A673 (cell line): ENCODE measurements around the gene NES. TPM values are rescaled to one million over a fixed set of nuclear protein-coding genes. Genes with fewer than 3 reads are reported as not detected.

ENCODE experiments used
- BruUV-seq: library from RNA; stranded (reverse); fragments of 400-500 nt; replicated peaks from 2 replicates; lab custom pipeline; 2021; lab: Mats Ljungman, UMichigan
- CTCF ChIA-PET: fragments of 300-600 bp; sonication (Branson Sonifier 250); formaldehyde crosslinking; loops from one replicate; lab custom pipeline; 2022; ENCODE audit warnings: antibody characterized with exemption; lab: Charles Lee
- POLR2A ChIA-PET: fragments of 300-600 bp; sonication (Branson Sonifier 250); formaldehyde crosslinking; loops from one replicate; lab custom pipeline; 2022; ENCODE audit warnings: antibody characterized with exemption; ENCODE audit not compliant: low non-redundant PET; lab: Charles Lee
- DNase-seq: peaks from one replicate; pipeline ENCODE4 v3.0.0-alpha.2; 2015; ENCODE audit warnings: low spot score
- H3K27ac ChIP-seq: fragments of 200-600 bp; sonication (generic); 2 replicates; pipeline ENCODE4 v1.5.1; 2016; ENCODE audit warnings: mixed run types, low read depth, mild to moderate bottlenecking, mixed read lengths, antibody characterized with exemption, low read length; ENCODE audit not compliant: poor library complexity, severe bottlenecking
- H3K27me3 ChIP-seq: fragments of 200-600 bp; sonication (generic); replicated peaks from 2 replicates; pipeline ENCODE4 v1.6.1; 2017; ENCODE audit warnings: mixed run types, low read depth, mild to moderate bottlenecking, mixed read lengths, antibody characterized with exemption, low read length; ENCODE audit not compliant: insufficient read depth, poor library complexity
- H3K36me3 ChIP-seq: fragments of 200-600 bp; sonication (generic); 2 replicates; pipeline ENCODE4 v1.6.1; 2016; ENCODE audit warnings: mixed run types, mild to moderate bottlenecking, mixed read lengths, antibody characterized with exemption, low read length; ENCODE audit not compliant: insufficient read depth, poor library complexity, severe bottlenecking
- H3K4me1 ChIP-seq: fragments of 200-600 bp; sonication (generic); 2 replicates; pipeline ENCODE4 v1.6.1; 2017; ENCODE audit warnings: mixed run types, mild to moderate bottlenecking, mixed read lengths, antibody characterized with exemption, low read length; ENCODE audit not compliant: insufficient read depth, poor library complexity, severe bottlenecking
- H3K4me3 ChIP-seq: fragments of 200-600 bp; sonication (generic); 2 replicates; pipeline ENCODE4 v1.5.1; 2016; ENCODE audit warnings: low read depth, mixed run types, mild to moderate bottlenecking, mixed read lengths, low read length; ENCODE audit not compliant: poor library complexity, severe bottlenecking
- H3K9me3 ChIP-seq: fragments of 200-600 bp; sonication (generic); 2 replicates; pipeline ENCODE4 v1.6.1; 2016; ENCODE audit warnings: mixed run types, low read depth, mild to moderate bottlenecking, mixed read lengths, antibody characterized with exemption, low read length; ENCODE audit not compliant: poor library complexity, severe bottlenecking
- EZH2 ChIP-seq: fragments of 200-600 bp; sonication (generic); IDR thresholded peaks from 2 replicates; pipeline ENCODE4 v1.6.1; 2017; ENCODE audit warnings: borderline replicate concordance, low read depth, mild to moderate bottlenecking, mixed read lengths, antibody characterized with exemption, low read length; ENCODE audit not compliant: poor library complexity, severe bottlenecking
- intact Hi-C: fragments of 100-400 bp; cut with micrococcal nuclease; formaldehyde crosslinking; loops from one replicate; pipeline ENCODE4 v1.10.0; 2022; ENCODE audit not compliant: unreplicated experiment
- total RNA-seq: library from RNA; stranded (reverse); gene quantifications from 2 replicates; pipeline ENCODE4 v1.2.3, GENCODE V29; 2021
- TF ChIP-seq, protein P1 (sequence below): fragments of 300-800, 200-600 bp; sonication (generic); conservative IDR thresholded peaks from 2 replicates; pipeline ENCODE4 v1.5.1; 2017; ENCODE audit warnings: low read depth, mild to moderate bottlenecking, antibody characterized with exemption, low read length, moderate library complexity, mixed read lengths

The NES gene
- total RNA-seq, 1 experiment from 2014 or later, result 8.7 TPM

DNA sequence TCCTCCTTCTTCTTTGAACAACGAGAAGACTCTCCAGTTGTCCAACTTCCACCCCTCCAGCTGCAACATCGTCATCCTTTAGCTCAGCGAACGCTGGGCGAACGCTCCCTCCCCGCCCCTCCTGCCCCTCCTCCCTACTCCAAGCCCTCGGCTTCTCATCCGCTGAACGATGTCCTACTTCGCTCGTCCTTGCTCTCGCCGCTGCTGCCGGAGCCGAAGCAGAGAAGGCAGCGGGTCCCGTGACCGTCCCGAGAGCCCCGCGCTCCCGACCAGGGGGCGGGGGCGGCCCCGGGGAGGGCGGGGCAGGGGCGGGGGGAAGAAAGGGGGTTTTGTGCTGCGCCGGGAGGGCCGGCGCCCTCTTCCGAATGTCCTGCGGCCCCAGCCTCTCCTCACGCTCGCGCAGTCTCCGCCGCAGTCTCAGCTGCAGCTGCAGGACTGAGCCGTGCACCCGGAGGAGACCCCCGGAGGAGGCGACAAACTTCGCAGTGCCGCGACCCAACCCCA, 35.4 kb downstream of the NES start, which contains the start of gene BCAN:
TSS of gene BCAN (plus strand) at position 357 of the 504 bp plus-strand sequence. CDS start 3,938 bp downstream, outside the sequence.
- Histone ChIP-seq H3K27me3 (peaks cover 86% of the 10 kb centered on the region), H3K36me3 (no peaks in the 10 kb centered on the region), H3K4me3 (peak within 1 kb of the TSS; percentile 26), H3K4me1 (peaks cover 4% of the 10 kb centered on the region), H3K9me3 (no peaks in the 10 kb centered on the region), H3K27ac (no peak within 1 kb of the TSS)
- ChIA-PET CTCF (interaction anchor here (0.5 to 0.7 kb wide), 2 partner anchors 20 to 35 kb away, joined by 3 read pairs; no protein-coding TSS in a partner anchor), POLR2A (no interaction called here)
- TF ChIP-seq, protein P1, sequence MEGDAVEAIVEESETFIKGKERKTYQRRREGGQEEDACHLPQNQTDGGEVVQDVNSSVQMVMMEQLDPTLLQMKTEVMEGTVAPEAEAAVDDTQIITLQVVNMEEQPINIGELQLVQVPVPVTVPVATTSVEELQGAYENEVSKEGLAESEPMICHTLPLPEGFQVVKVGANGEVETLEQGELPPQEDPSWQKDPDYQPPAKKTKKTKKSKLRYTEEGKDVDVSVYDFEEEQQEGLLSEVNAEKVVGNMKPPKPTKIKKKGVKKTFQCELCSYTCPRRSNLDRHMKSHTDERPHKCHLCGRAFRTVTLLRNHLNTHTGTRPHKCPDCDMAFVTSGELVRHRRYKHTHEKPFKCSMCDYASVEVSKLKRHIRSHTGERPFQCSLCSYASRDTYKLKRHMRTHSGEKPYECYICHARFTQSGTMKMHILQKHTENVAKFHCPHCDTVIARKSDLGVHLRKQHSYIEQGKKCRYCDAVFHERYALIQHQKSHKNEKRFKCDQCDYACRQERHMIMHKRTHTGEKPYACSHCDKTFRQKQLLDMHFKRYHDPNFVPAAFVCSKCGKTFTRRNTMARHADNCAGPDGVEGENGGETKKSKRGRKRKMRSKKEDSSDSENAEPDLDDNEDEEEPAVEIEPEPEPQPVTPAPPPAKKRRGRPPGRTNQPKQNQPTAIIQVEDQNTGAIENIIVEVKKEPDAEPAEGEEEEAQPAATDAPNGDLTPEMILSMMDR, result no peak
- no peak for TF ChIP-seq EZH2
- no peak for DNase-seq
- no TSS peak for BruUV-seq
- intact Hi-C loops, result no loop called here

DNA sequence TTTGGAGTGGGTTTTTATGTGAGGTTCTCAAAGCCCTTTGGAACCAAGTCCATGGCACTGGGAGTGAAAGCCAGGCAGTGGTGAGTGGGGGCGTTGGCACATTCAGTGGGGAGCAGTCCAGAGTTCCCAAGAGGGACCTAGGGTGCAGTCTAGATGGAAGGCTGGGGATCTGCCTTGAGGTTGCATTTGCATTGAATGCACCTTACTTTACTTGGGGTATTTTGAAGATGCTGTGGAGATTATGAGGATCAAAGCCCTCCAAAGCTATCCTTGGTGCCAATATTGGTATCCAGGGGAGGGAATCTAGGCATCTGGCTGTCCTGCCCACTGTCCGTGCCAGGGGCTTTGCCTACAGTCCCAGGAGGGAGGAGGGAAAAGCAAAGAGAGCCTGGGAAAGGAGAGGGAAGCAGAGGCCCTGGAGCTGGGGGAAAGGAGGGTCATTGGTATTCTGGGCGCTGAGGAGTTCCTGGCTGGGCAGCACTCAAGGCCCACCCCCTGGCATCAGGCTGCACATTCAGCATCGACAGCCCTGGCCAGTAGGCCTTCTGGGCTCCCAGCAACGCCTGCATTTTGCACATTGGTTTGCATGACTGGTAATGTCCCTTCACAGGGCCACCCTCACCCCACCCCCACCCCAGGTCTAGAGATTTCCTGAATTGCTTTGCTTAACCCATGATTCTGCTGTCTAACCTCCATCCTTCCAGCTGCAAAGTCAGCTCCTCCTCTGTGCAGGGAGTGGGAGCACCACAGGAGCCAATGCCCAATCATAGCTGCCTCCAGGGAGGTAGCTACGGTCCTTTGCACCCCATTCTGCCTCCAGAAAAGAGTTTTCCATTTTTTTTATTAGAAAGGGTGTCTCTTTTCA, 36.1 kb downstream of the NES start:
- Histone ChIP-seq H3K4me3 (no peak overlapping the region), H3K36me3 (no peaks in the 10 kb centered on the region), H3K4me1 (peaks cover 4% of the 10 kb centered on the region), H3K27me3 (peaks cover 79% of the 10 kb centered on the region), H3K9me3 (no peaks in the 10 kb centered on the region), H3K27ac (no peak overlapping the region)
- BruUV-seq, result no TSS peak
- no peak for DNase-seq
- CTCF ChIA-PET, result interaction anchor here (0.5 to 0.7 kb wide), 2 partner anchors 21 to 36 kb away, joined by 3 read pairs; no protein-coding TSS in a partner anchor
- intact Hi-C loops, result no loop called here
- POLR2A ChIA-PET, result no interaction called here
- no peak for TF ChIP-seq EZH2
- TF ChIP-seq, protein P1, result no peak

DNA sequence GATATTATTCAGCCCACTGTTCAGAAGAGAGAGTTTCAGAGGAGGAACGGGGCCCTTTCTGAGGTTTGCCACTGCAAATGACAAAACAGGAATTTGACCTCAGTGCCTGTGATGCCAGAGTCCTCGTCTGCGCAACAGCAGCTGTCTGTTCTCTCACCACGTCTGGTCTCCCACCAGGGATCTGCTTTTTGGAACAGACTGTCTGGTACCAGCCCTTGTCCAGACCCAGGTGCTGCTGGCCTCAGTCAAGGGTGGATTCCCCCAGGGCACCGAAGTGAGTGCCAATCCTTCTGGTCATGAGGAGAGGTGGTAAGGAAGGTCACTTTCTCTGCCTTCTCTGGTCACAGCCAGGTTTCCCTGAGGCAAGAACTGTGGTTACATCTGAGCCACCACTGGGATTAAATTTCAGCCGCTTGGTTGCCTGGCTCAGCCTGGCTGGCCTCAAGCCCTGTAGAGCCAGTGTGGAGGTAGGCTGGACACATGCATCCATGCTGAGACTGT, 37.6 kb downstream of the NES start:
- intact Hi-C loops, result no loop called here
- Histone ChIP-seq H3K4me3 (no peak overlapping the region), H3K36me3 (no peaks in the 10 kb centered on the region), H3K4me1 (peaks cover 4% of the 10 kb centered on the region), H3K9me3 (no peaks in the 10 kb centered on the region), H3K27ac (no peak overlapping the region), H3K27me3 (peaks cover 69% of the 10 kb centered on the region)
- no peak for DNase-seq
- no TSS peak for BruUV-seq
- TF ChIP-seq EZH2, result no peak
- TF ChIP-seq, protein P1, result no peak
- CTCF ChIA-PET, result no interaction called here
- POLR2A ChIA-PET, result no interaction called here
